GM12875 (cell line): ENCODE data around the gene OR7E24.
"Not testable (repeated sequence)": the region's sequence is repeated elsewhere in the genome, so short reads cannot be mapped to it uniquely, and the experiment has no call there.

Source experiments
- H3K4me3 ChIP-seq: one replicate; pipeline ENCODE4 v1.5.1; 2011; ENCODE audit warnings: low read depth, low read length, control low read depth
- TF ChIP-seq, protein P1 (sequence below): IDR thresholded peaks from 2 replicates; pipeline ENCODE4 v1.5.1; 2011; ENCODE audit warnings: low read depth, mild to moderate bottlenecking, control low read depth, inconsistent platforms, low read length, moderate library complexity, borderline replicate concordance; ENCODE audit not compliant: insufficient read depth

The OR7E24 gene

DNA sequence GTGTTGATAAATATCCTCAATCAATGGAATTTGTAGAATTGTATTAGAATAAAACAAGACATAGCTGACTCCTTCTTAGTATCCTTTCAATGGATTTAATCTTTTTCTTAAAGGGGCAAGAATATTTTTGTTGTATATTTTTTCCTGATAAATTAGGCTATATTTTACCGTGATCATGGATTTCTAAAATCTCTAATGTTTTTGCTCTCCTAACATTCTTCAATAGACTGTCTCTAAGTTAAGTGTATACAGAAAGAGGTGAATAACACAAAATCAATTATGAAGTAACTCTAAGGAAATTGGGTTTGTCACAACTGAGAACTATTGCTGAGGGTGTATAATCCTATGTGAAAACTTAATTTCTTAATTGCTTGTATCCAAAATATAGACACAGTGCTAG is at the start of gene OR7E24:
Gene OR7E24 (plus strand): TSS at position 301 of the 400 bp plus-strand sequence. CDS start 114 bp downstream, outside the sequence.
- no peak within 1 kb of the TSS for H3K4me3 ChIP-seq
- TF ChIP-seq, protein P1, sequence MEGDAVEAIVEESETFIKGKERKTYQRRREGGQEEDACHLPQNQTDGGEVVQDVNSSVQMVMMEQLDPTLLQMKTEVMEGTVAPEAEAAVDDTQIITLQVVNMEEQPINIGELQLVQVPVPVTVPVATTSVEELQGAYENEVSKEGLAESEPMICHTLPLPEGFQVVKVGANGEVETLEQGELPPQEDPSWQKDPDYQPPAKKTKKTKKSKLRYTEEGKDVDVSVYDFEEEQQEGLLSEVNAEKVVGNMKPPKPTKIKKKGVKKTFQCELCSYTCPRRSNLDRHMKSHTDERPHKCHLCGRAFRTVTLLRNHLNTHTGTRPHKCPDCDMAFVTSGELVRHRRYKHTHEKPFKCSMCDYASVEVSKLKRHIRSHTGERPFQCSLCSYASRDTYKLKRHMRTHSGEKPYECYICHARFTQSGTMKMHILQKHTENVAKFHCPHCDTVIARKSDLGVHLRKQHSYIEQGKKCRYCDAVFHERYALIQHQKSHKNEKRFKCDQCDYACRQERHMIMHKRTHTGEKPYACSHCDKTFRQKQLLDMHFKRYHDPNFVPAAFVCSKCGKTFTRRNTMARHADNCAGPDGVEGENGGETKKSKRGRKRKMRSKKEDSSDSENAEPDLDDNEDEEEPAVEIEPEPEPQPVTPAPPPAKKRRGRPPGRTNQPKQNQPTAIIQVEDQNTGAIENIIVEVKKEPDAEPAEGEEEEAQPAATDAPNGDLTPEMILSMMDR: no peak

DNA sequence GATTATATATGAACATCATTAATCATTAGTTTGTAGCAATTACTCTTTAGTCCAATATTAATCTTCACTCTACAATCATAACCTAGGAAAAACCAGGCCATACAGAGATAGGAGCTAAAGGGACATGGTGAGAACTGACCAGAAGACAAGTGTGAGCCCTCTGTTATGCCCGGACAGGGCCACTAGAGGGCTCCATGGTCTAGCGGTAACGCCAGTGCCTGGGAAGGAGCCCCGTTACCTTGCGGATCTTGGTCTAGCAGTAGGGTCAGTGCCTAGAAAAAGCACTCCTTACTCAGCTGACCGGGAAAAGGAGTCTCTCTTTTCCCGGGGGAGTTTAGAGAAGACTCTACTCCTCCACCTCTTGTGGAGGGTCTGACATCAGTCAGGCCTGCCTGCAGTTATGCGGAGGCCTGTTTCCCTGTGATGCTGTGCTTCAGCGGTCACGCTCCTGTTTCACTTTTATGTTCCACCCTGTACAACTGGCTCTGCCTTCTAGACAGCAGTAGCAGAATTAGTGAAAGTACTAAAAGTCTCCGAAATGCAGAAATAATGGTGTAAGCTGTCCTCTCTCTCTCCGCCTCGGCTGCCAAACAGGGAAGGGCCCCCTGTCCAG is 45.1 kb upstream of the OR7E24 start:
- TF ChIP-seq, protein P1: peak; percentile 80
- H3K4me3 ChIP-seq: no peak overlapping the region

DNA sequence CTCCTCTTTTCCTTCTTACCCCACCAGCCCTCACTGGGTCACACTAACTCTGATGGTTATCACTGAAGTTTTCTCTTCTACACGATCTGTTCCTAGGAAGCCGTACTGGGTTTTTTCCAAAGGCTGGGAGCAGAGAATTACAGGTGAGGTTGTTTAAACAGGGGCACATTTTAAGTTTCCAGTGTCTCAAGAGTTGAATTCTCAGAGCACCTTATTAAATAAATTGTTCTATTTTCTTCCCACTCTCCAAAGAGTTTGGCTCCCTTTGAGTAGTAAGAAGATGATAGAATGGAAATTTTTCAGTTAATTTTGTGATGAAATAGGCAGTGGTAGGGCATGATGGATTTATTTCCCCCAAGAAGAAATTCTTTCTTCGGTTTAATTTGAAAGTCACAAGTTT is 31.2 kb upstream of the OR7E24 start, which contains the start of gene OR7D4:
Gene OR7D4 (minus strand): TSS at position 101 of the 400 bp plus-strand sequence. CDS start 4,752 bp downstream, outside the sequence.
- TF ChIP-seq, protein P1: no peak
- H3K4me3 ChIP-seq: no peak within 1 kb of the TSS

DNA sequence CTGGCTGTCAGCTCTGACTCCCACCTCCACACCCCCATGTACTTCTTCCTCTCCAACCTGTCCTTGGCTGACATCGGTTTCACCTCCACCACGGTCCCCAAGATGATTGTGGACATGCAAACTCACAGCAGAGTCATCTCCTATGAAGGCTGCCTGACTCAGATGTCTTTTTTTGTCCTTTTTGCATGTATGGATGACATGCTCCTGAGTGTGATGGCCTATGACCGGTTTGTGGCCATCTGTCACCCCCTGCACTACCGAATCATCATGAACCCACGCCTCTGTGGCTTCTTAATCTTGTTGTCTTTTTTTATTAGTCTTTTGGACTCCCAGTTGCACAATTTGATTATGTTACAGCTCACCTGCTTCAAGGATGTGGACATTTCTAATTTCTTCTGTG is 506 bp downstream of the OR7E24 start:
- TF ChIP-seq, protein P1: no peak
- H3K4me3 ChIP-seq: no peak overlapping the region

DNA sequence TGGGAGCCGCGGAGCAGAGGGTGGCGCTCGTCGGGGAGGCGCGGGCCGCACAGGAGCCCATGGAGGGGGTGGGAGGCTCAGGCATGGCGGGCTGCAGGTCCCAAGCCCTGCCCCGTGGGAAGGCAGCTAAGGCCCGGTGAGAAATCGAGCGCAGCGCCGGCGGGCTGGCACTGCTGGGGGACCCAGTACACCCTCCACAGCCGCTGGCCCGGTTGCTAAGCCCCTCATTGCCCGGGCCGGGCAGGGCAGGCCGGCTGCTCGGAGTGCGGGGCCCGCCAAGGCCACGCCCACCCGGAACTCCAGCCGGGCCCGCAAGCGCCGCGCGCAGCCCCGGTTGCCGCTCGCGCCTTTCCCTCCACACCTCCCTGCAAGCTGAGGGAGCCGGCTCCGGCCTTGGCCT is 32.8 kb downstream of the OR7E24 start:
- H3K4me3 ChIP-seq: not testable (repeated sequence)

DNA sequence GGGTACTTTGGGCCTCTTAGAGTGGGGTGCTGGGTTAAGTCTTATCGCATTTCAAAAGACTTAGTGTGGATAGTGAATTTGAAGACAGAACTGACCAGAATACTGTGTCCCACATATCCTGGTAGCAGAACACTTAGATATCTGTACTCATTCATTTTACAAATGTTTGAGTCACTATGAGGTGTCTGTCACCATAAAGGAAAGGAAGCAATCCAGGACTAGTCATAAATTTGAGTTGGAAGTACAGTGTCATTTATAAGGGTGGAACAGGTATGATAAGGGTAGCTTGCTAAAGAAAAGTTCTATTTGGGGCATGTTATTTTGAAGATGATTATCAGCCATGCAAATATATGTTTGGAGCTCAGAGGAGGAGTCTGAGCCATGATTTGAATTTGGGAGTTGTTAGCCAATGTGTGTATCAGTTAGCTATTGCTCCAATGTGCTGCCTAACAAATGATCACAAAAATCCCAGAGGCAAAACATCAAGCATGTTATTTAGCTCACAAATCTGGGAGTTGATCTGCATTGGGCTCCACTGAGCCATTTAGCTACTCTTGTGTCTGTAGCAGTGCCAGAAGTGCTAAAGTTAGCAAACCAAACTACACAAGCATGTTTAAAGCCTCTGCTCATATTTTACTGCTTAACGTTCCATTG is 38.6 kb downstream of the OR7E24 start:
- TF ChIP-seq, protein P1: no peak
- H3K4me3 ChIP-seq: no peak overlapping the region

DNA sequence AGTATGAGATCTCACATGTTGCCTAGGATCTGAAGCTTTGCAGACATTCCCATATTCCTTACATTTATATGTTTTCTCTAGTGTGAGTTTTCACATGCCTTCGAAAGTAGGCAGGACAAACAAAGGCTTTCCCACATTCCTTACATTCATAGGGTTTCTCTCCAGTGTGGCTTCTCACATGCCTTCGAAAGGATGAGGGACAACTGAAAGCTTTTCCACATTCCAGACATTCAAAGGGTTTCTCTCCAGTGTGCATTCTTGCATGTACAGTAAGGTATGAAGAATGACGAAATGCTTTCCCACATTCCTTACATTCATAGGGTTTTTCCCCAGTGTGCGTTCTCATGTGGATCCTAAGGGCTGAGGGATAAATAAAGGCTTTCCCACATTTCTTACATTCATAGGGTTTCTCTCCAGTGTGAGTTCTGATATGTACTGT is 44.7 kb downstream of the OR7E24 start:
- H3K4me3 ChIP-seq: no peak overlapping the region

More for the DNA sequence above, 44.7 kb downstream of the OR7E24 start:
- TF ChIP-seq, protein P1: no peak
